ENCODE results near the gene CLNK. TPM values are rescaled to one million over a fixed set of nuclear protein-coding genes. Genes with fewer than 3 reads are reported as not detected.

The CLNK gene
- total and polyA plus RNA-seq, 2 of the 8 experiments (the other 6 are each of a cell fraction or from before 2014, with no cell fraction given): not detected

DNA sequence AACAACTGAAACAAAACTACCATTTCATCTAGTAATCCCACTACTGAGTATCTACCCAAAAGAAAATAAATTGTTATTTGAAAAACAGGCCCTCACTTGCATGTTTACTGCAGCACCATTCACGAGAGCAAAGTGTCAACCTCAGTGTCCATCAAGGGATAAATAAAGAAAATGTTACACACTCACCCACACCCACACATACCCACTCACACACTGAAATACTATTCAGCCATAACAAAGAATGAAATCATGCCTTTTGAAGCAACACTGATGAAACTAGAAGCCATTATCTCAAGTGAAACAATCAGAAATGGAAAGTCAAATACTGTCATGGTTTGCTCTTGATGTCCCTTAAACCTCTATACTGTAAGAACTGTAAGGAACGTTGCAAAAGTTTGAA lies 44.8 kb upstream of the CLNK start (continued):
- TF ChIP-seq, protein P1, sequence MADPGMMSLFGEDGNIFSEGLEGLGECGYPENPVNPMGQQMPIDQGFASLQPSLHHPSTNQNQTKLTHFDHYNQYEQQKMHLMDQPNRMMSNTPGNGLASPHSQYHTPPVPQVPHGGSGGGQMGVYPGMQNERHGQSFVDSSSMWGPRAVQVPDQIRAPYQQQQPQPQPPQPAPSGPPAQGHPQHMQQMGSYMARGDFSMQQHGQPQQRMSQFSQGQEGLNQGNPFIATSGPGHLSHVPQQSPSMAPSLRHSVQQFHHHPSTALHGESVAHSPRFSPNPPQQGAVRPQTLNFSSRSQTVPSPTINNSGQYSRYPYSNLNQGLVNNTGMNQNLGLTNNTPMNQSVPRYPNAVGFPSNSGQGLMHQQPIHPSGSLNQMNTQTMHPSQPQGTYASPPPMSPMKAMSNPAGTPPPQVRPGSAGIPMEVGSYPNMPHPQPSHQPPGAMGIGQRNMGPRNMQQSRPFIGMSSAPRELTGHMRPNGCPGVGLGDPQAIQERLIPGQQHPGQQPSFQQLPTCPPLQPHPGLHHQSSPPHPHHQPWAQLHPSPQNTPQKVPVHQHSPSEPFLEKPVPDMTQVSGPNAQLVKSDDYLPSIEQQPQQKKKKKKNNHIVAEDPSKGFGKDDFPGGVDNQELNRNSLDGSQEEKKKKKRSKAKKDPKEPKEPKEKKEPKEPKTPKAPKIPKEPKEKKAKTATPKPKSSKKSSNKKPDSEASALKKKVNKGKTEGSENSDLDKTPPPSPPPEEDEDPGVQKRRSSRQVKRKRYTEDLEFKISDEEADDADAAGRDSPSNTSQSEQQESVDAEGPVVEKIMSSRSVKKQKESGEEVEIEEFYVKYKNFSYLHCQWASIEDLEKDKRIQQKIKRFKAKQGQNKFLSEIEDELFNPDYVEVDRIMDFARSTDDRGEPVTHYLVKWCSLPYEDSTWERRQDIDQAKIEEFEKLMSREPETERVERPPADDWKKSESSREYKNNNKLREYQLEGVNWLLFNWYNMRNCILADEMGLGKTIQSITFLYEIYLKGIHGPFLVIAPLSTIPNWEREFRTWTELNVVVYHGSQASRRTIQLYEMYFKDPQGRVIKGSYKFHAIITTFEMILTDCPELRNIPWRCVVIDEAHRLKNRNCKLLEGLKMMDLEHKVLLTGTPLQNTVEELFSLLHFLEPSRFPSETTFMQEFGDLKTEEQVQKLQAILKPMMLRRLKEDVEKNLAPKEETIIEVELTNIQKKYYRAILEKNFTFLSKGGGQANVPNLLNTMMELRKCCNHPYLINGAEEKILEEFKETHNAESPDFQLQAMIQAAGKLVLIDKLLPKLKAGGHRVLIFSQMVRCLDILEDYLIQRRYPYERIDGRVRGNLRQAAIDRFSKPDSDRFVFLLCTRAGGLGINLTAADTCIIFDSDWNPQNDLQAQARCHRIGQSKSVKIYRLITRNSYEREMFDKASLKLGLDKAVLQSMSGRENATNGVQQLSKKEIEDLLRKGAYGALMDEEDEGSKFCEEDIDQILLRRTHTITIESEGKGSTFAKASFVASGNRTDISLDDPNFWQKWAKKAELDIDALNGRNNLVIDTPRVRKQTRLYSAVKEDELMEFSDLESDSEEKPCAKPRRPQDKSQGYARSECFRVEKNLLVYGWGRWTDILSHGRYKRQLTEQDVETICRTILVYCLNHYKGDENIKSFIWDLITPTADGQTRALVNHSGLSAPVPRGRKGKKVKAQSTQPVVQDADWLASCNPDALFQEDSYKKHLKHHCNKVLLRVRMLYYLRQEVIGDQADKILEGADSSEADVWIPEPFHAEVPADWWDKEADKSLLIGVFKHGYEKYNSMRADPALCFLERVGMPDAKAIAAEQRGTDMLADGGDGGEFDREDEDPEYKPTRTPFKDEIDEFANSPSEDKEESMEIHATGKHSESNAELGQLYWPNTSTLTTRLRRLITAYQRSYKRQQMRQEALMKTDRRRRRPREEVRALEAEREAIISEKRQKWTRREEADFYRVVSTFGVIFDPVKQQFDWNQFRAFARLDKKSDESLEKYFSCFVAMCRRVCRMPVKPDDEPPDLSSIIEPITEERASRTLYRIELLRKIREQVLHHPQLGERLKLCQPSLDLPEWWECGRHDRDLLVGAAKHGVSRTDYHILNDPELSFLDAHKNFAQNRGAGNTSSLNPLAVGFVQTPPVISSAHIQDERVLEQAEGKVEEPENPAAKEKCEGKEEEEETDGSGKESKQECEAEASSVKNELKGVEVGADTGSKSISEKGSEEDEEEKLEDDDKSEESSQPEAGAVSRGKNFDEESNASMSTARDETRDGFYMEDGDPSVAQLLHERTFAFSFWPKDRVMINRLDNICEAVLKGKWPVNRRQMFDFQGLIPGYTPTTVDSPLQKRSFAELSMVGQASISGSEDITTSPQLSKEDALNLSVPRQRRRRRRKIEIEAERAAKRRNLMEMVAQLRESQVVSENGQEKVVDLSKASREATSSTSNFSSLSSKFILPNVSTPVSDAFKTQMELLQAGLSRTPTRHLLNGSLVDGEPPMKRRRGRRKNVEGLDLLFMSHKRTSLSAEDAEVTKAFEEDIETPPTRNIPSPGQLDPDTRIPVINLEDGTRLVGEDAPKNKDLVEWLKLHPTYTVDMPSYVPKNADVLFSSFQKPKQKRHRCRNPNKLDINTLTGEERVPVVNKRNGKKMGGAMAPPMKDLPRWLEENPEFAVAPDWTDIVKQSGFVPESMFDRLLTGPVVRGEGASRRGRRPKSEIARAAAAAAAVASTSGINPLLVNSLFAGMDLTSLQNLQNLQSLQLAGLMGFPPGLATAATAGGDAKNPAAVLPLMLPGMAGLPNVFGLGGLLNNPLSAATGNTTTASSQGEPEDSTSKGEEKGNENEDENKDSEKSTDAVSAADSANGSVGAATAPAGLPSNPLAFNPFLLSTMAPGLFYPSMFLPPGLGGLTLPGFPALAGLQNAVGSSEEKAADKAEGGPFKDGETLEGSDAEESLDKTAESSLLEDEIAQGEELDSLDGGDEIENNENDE (IDR thresholded peaks at IDR 0.05; ENCODE audit: insufficient replicate concordance, low read length): no peak
- no peak for TF ChIP-seq HDAC6 (IDR thresholded peaks at IDR 0.05; ENCODE audit: low read depth, low read length)
- no peak for TF ChIP-seq KDM1A (IDR thresholded peaks at IDR 0.05; ENCODE audit: borderline replicate concordance, low read length)
- no peak for TF ChIP-seq CREB1 (IDR thresholded peaks at IDR 0.05)
- no peak for TF ChIP-seq HDAC2 (IDR thresholded peaks at IDR 0.05; ENCODE audit: borderline replicate concordance in 1 of 2, low read depth in 2 of 2, low read length in 2 of 2)
- no peak for TF ChIP-seq BRCA1 (IDR thresholded peaks at IDR 0.05; ENCODE audit: low read depth, low read length)
- TF ChIP-seq, protein P2, sequence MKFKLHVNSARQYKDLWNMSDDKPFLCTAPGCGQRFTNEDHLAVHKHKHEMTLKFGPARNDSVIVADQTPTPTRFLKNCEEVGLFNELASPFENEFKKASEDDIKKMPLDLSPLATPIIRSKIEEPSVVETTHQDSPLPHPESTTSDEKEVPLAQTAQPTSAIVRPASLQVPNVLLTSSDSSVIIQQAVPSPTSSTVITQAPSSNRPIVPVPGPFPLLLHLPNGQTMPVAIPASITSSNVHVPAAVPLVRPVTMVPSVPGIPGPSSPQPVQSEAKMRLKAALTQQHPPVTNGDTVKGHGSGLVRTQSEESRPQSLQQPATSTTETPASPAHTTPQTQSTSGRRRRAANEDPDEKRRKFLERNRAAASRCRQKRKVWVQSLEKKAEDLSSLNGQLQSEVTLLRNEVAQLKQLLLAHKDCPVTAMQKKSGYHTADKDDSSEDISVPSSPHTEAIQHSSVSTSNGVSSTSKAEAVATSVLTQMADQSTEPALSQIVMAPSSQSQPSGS (IDR thresholded peaks at IDR 0.05; ENCODE audit: low read length): no peak
- no peak for TF ChIP-seq TEAD4 (IDR thresholded peaks at IDR 0.05; ENCODE audit: low read depth, low read length)
- no peak for TF ChIP-seq MAFK (IDR thresholded peaks at IDR 0.05; ENCODE audit: low read depth, low read length)
- TF ChIP-seq, protein P3, sequence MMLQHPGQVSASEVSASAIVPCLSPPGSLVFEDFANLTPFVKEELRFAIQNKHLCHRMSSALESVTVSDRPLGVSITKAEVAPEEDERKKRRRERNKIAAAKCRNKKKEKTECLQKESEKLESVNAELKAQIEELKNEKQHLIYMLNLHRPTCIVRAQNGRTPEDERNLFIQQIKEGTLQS (IDR thresholded peaks at IDR 0.05; ENCODE audit: insufficient read depth, low read depth, low read length): no peak
